Urinary bladder (tissue), 4 donors: ENCODE measurements around the gene C2orf68. TPM values are rescaled to one million over a fixed set of nuclear protein-coding genes. Genes with fewer than 3 reads are reported as not detected.
A peak's percentile ranks its signal among the peaks of the same experiment; 100 is the strongest.
"Not testable (repeated sequence)": the region's sequence is repeated elsewhere in the genome, so short reads cannot be mapped to it uniquely, and the experiment has no call there.

ENCODE experiments used
- DNase-seq: peaks from one replicate; pipeline ENCODE4 v3.0.0-alpha.2; 2015; ENCODE audit errors: extremely low spot score
- H3K27ac ChIP-seq: one replicate; pipeline ENCODE4 v1.5.1; 2013; ENCODE audit warnings: low read depth, mild to moderate bottlenecking, moderate library complexity
- H3K36me3 ChIP-seq: one replicate; pipeline ENCODE4 v1.6.1; 2013; ENCODE audit warnings: mild to moderate bottlenecking, moderate library complexity; ENCODE audit not compliant: insufficient read depth
- H3K4me1 ChIP-seq: one replicate; pipeline ENCODE4 v1.6.1; 2013; ENCODE audit warnings: mild to moderate bottlenecking, moderate library complexity; ENCODE audit not compliant: insufficient read depth
- H3K4me3 ChIP-seq: one replicate; pipeline ENCODE4 v1.5.1; 2013; ENCODE audit warnings: low read depth, low read length
- WGBS: extraction: QIAGEN DNeasy Blood & Tissue Kit; methylation state at CpG from one replicate; pipeline ENCODE4 v1.1.7; 2013; 5-methylcytosine and 5-hydroxymethylcytosine counted together
- polyA plus RNA-seq: library from polyadenylated mRNA; stranded (reverse); fragments of 200-250 nt; gene quantifications from one replicate; pipeline ENCODE4 v1.2.3, GENCODE V29; 2013
- total RNA-seq: library from RNA; depleted of rRNA; stranded (reverse); fragments of >200 nt; gene quantifications from one replicate; pipeline ENCODE4 v1.2.3, GENCODE V29; 2014
- donor health status: healthy with polysubstance abuse.
- donor health status: healthy.

The C2orf68 gene
- total and polyA plus RNA-seq, 2 donors: 20.0 to 40.8 TPM

GRCh38 chr2:85600951-85601770, 10.7 kb downstream of the C2orf68 start:
- no peaks in the 10 kb centered on the region for H3K4me1 ChIP-seq
- 78% methylated on average over 6 of the region's 6 CpGs for WGBS
- no peak overlapping the region for H3K4me3 ChIP-seq
- H3K27ac ChIP-seq: no peak overlapping the region
- DNase-seq: no peak
- H3K36me3 ChIP-seq: no peaks in the 10 kb centered on the region

- Histone ChIP-seq H3K36me3 (no peaks in the 10 kb centered on the region), H3K4me3 (no peak overlapping the region), H3K27ac (no peak overlapping the region), H3K4me1 (no peaks in the 10 kb centered on the region)
- whole genome bisulfite sequencing: 88% methylated on average over 3 of the region's 3 CpGs
- DNase-seq: no peak
Observed at GRCh38 chr2:85600235-85600575, 11.7 kb downstream of the C2orf68 start.

- Histone ChIP-seq H3K36me3 (no peaks in the 10 kb centered on the region), H3K4me3 (no peak overlapping the region), H3K27ac (no peak overlapping the region), H3K4me1 (no peaks in the 10 kb centered on the region)
- no peak for DNase-seq
- 77% methylated on average over 17 of the region's 17 CpGs for WGBS
Observed at GRCh38 chr2:85599468-85600234, 12.2 kb downstream of the C2orf68 start.

GRCh38 chr2:85598594-85599340, 13.1 kb downstream of the C2orf68 start:
- no peaks in the 10 kb centered on the region for H3K36me3 ChIP-seq
- no peaks in the 10 kb centered on the region for H3K4me1 ChIP-seq
- 74% methylated on average over 14 of the region's 14 CpGs for WGBS
- H3K27ac ChIP-seq: no peak overlapping the region
- DNase-seq: no peak
- H3K4me3 ChIP-seq: no peak overlapping the region

- Histone ChIP-seq H3K4me3 (no peak overlapping the region), H3K27ac (no peak overlapping the region), H3K36me3 (no peaks in the 10 kb centered on the region), H3K4me1 (no peaks in the 10 kb centered on the region)
- 76% methylated on average over 5 of the region's 5 CpGs for WGBS
- DNase-seq: no peak
Observed at GRCh38 chr2:85597241-85597640, 14.6 kb downstream of the C2orf68 start.

GRCh38 chr2:85596486-85597143, 15.3 kb downstream of the C2orf68 start:
- WGBS: 66% methylated on average over 3 of the region's 3 CpGs
- Histone ChIP-seq H3K27ac (no peak overlapping the region), H3K36me3 (no peaks in the 10 kb centered on the region), H3K4me1 (no peaks in the 10 kb centered on the region), H3K4me3 (peak overlapping the region; percentile 69)
- no peak for DNase-seq

GRCh38 chr2:85596026-85596333, 15.9 kb downstream of the C2orf68 start:
- Histone ChIP-seq H3K4me1 (no peaks in the 10 kb centered on the region), H3K36me3 (no peaks in the 10 kb centered on the region), H3K27ac (peak overlapping the region; percentile 93), H3K4me3 (peak overlapping the region; percentile 69)
- DNase-seq: no peak
- WGBS: 2% methylated on average over 10 of the region's 10 CpGs

- peak; percentile 97 for DNase-seq
- no peaks in the 10 kb centered on the region for H3K36me3 ChIP-seq
- peak within 1 kb of the TSS; percentile 93 for H3K27ac ChIP-seq
- WGBS: under 1% methylated on average over 47 of the region's 47 CpGs
- no peaks in the 10 kb centered on the region for H3K4me1 ChIP-seq
- peak within 1 kb of the TSS; percentile 69 for H3K4me3 ChIP-seq
Observed at GRCh38 chr2:85595301-85596025, 16.4 kb downstream of the C2orf68 start, which contains the start of gene RNF181. RNF181 (plus strand) TSS chr2:85595745; CDS start chr2:85595764, 19 bp downstream.

- Histone ChIP-seq H3K4me3 (peak overlapping the region; percentile 36), H3K4me1 (peaks cover 3% of the 10 kb centered on the region), H3K27ac (peak overlapping the region; percentile 64), H3K36me3 (no peaks in the 10 kb centered on the region)
- no peak for DNase-seq
- 19% methylated on average over 13 of the region's 13 CpGs for WGBS
Observed at GRCh38 chr2:85594715-85595300, 17.1 kb downstream of the C2orf68 start.

GRCh38 chr2:85593023-85593422, 18.8 kb downstream of the C2orf68 start:
- H3K36me3 ChIP-seq: no peaks in the 10 kb centered on the region
- 67% methylated on average over 3 of the region's 3 CpGs for WGBS
- H3K4me1 ChIP-seq: peaks cover 5% of the 10 kb centered on the region
- DNase-seq: no peak
- H3K4me3 ChIP-seq: no peak overlapping the region
- H3K27ac ChIP-seq: no peak overlapping the region

- not testable (repeated sequence) for H3K27ac ChIP-seq, H3K36me3 ChIP-seq, DNase-seq, H3K4me3 ChIP-seq, H3K4me1 ChIP-seq
- 92% methylated on average over 9 of the region's 9 CpGs for WGBS
Observed at GRCh38 chr2:85592299-85592698, 19.6 kb downstream of the C2orf68 start.

- no peaks in the 10 kb centered on the region for H3K36me3 ChIP-seq
- peaks cover 5% of the 10 kb centered on the region for H3K4me1 ChIP-seq
- no peak for DNase-seq
- peak overlapping the region; percentile 38 for H3K27ac ChIP-seq
- WGBS: 78% methylated on average over 12 of the region's 12 CpGs
- no peak overlapping the region for H3K4me3 ChIP-seq
Observed at GRCh38 chr2:85591563-85591962, 20.3 kb downstream of the C2orf68 start.
